Measurements from ENCODE around the gene SPTLC1.

DNA sequence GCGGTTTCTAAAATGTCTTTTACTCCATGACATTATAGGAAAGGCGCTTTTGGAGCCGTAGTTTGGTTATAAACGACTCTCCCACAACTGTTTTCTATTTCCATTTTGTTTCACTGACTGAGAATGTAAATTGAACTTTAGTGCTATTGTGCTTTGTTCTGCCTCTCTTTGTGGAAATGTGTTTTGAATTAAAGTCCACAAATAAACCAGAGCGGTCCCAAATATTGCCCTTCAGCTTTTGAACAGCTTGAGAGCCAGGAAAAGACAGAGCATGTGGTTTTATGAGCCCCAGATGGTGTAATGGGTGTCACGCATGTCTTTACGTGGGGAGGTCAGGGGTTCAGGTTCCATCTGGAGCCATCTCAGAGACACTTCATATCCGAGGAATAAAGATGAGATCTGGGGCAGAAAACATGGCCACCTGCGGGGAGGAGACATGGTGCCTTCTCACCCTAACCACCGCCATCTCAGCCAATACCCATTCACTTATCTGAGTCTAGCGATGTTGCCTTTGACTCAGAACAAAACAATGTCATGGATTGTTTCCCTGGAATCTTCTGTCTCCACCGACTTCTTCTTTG lies 122.7 kb downstream of the SPTLC1 start:
- TF ChIP-seq, protein P1, sequence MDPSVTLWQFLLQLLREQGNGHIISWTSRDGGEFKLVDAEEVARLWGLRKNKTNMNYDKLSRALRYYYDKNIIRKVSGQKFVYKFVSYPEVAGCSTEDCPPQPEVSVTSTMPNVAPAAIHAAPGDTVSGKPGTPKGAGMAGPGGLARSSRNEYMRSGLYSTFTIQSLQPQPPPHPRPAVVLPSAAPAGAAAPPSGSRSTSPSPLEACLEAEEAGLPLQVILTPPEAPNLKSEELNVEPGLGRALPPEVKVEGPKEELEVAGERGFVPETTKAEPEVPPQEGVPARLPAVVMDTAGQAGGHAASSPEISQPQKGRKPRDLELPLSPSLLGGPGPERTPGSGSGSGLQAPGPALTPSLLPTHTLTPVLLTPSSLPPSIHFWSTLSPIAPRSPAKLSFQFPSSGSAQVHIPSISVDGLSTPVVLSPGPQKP (IDR thresholded peaks at IDR 0.05; ENCODE audit: low read depth, low read length): no peak
- TF ChIP-seq KAT2A (conservative IDR thresholded peaks at IDR 0.05; ENCODE audit: control insufficient read depth, low read depth, low read length): no peak
- TF ChIP-seq POLR2A (IDR thresholded peaks at IDR 0.05; ENCODE audit: low read depth, low read length): no peak
- no peak for TF ChIP-seq TARDBP (IDR thresholded peaks at IDR 0.05; ENCODE audit: borderline replicate concordance)
- TF ChIP-seq CTCF (IDR thresholded peaks at IDR 0.05 in 2 of 3, conservative IDR thresholded peaks at IDR 0.05 in 1 of 3; ENCODE audit: control insufficient read depth in 2 of 3, extremely low read depth in 1 of 3, insufficient read depth in 1 of 3, low read depth in 3 of 3, low read length in 3 of 3): no peak
- TF ChIP-seq WRNIP1 (IDR thresholded peaks at IDR 0.05; ENCODE audit: borderline replicate concordance, low read depth, low read length): no peak
- TF ChIP-seq, protein P2, sequence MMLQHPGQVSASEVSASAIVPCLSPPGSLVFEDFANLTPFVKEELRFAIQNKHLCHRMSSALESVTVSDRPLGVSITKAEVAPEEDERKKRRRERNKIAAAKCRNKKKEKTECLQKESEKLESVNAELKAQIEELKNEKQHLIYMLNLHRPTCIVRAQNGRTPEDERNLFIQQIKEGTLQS (IDR thresholded peaks at IDR 0.05; ENCODE audit: borderline replicate concordance, extremely low read depth, low read depth, low read length): no peak
- TF ChIP-seq USF1 (IDR thresholded peaks at IDR 0.05; ENCODE audit: borderline replicate concordance, extremely low read length, insufficient read depth, low read depth, low read length): no peak
- TF ChIP-seq MYC (IDR thresholded peaks at IDR 0.05; ENCODE audit: insufficient read depth, insufficient read length, insufficient replicate concordance, low read length, severe bottlenecking): no peak

Data from GM12878 (cell line).